Measurements from ENCODE around the gene BID.

The BID gene

GRCh38 chr22:17726006-17726927 is 48.0 kb downstream of the BID start:
- Mint-ChIP-seq H3K4me1 (peaks cover 9% of the 10 kb centered on the region), H3K4me3 (no peak overlapping the region), H3K36me3 (peaks cover 40% of the 10 kb centered on the region), H3K27ac (peak overlapping the region; percentile 65), H3K9me3 (no peaks in the 10 kb centered on the region)
- ATAC-seq (peak; percentile 46), DNase-seq (ENCODE audit: low spot score in 2 of 2) (no peak)

GRCh38 chr22:17725500-17725796 is 48.8 kb downstream of the BID start:
- ATAC-seq: no peak
- peaks cover 9% of the 10 kb centered on the region for H3K4me1 Mint-ChIP-seq
- no peak for DNase-seq (ENCODE audit: low spot score in 2 of 2)
- H3K36me3 Mint-ChIP-seq: peaks cover 31% of the 10 kb centered on the region
- H3K9me3 Mint-ChIP-seq: no peaks in the 10 kb centered on the region
- no peak overlapping the region for H3K4me3 Mint-ChIP-seq
- no peak overlapping the region for H3K27ac Mint-ChIP-seq

GRCh38 chr22:17724678-17725499 is 49.4 kb downstream of the BID start:
- H3K27ac Mint-ChIP-seq: no peak overlapping the region

GRCh38 chr22:17724241-17724640 is 50.0 kb downstream of the BID start:
- Mint-ChIP-seq H3K27ac (no peak overlapping the region), H3K4me1 (peaks cover 9% of the 10 kb centered on the region), H3K36me3 (peaks cover 22% of the 10 kb centered on the region), H3K9me3 (no peaks in the 10 kb centered on the region), H3K4me3 (no peak overlapping the region)
- ATAC-seq (no peak), DNase-seq (ENCODE audit: low spot score in 2 of 2) (no peak)

More at GRCh38 chr22:17724678-17725499, 49.4 kb downstream of the BID start:
- H3K9me3 Mint-ChIP-seq: no peaks in the 10 kb centered on the region
- H3K4me3 Mint-ChIP-seq: no peak overlapping the region
- H3K4me1 Mint-ChIP-seq: peaks cover 9% of the 10 kb centered on the region
- DNase-seq (ENCODE audit: low spot score in 2 of 2): no peak
- peaks cover 26% of the 10 kb centered on the region for H3K36me3 Mint-ChIP-seq
- no peak for ATAC-seq

- DNase-seq (ENCODE audit: low spot score in 2 of 2): no peak
- Mint-ChIP-seq H3K9me3 (no peaks in the 10 kb centered on the region), H3K27ac (no peak overlapping the region), H3K36me3 (no peaks in the 10 kb centered on the region), H3K4me1 (no peaks in the 10 kb centered on the region), H3K4me3 (no peak overlapping the region)
- no peak for ATAC-seq
These were observed 54.4 kb downstream of the BID start for GRCh38 chr22:17719911-17720310.

- ATAC-seq (no peak), DNase-seq (ENCODE audit: low spot score in 2 of 2) (no peak)
- no peaks in the 10 kb centered on the region for H3K4me1 Mint-ChIP-seq
- H3K36me3 Mint-ChIP-seq: no peaks in the 10 kb centered on the region
- H3K4me3 Mint-ChIP-seq: no peak overlapping the region
- peak overlapping the region; percentile 5 for H3K27ac Mint-ChIP-seq
- no peaks in the 10 kb centered on the region for H3K9me3 Mint-ChIP-seq
These were observed 56.6 kb downstream of the BID start for GRCh38 chr22:17717708-17718107.

GRCh38 chr22:17716529-17716928 is 57.7 kb downstream of the BID start:
- DNase-seq (ENCODE audit: low spot score in 2 of 2): no peak
- Mint-ChIP-seq H3K36me3 (no peaks in the 10 kb centered on the region), H3K27ac (peak overlapping the region; percentile 5), H3K4me1 (no peaks in the 10 kb centered on the region), H3K4me3 (no peak overlapping the region), H3K9me3 (no peaks in the 10 kb centered on the region)
- no peak for ATAC-seq

GRCh38 chr22:17712441-17712840 is 61.8 kb downstream of the BID start:
- no peak overlapping the region for H3K27ac Mint-ChIP-seq

GRCh38 chr22:17710023-17710422 is 64.2 kb downstream of the BID start:
- H3K4me1 Mint-ChIP-seq: peaks cover 9% of the 10 kb centered on the region
- no peak for ATAC-seq
- DNase-seq (ENCODE audit: low spot score in 2 of 2): no peak
- peaks cover 30% of the 10 kb centered on the region for H3K36me3 Mint-ChIP-seq
- no peak overlapping the region for H3K27ac Mint-ChIP-seq
- H3K4me3 Mint-ChIP-seq: no peak overlapping the region
- no peaks in the 10 kb centered on the region for H3K9me3 Mint-ChIP-seq

More at GRCh38 chr22:17712441-17712840, 61.8 kb downstream of the BID start:
- no peak for ATAC-seq
- Mint-ChIP-seq H3K36me3 (peaks cover 18% of the 10 kb centered on the region), H3K4me1 (no peaks in the 10 kb centered on the region), H3K9me3 (no peaks in the 10 kb centered on the region), H3K4me3 (no peak overlapping the region)
- DNase-seq (ENCODE audit: low spot score in 2 of 2): no peak

- Mint-ChIP-seq H3K9me3 (no peaks in the 10 kb centered on the region), H3K27ac (no peak overlapping the region), H3K36me3 (peaks cover 51% of the 10 kb centered on the region), H3K4me3 (no peak overlapping the region), H3K4me1 (peaks cover 9% of the 10 kb centered on the region)
- no peak for ATAC-seq
- no peak for DNase-seq (ENCODE audit: low spot score in 2 of 2)
These were observed 66.7 kb downstream of the BID start for GRCh38 chr22:17707526-17707925.

GRCh38 chr22:17706947-17707346 is 67.3 kb downstream of the BID start:
- peaks cover 9% of the 10 kb centered on the region for H3K4me1 Mint-ChIP-seq
- no peaks in the 10 kb centered on the region for H3K9me3 Mint-ChIP-seq
- no peak for ATAC-seq
- H3K36me3 Mint-ChIP-seq: peaks cover 51% of the 10 kb centered on the region
- H3K4me3 Mint-ChIP-seq: no peak overlapping the region
- DNase-seq (ENCODE audit: low spot score in 2 of 2): no peak
- H3K27ac Mint-ChIP-seq: no peak overlapping the region

- Mint-ChIP-seq H3K9me3 (no peaks in the 10 kb centered on the region), H3K27ac (peak overlapping the region; percentile 21), H3K4me3 (peak overlapping the region; percentile 11), H3K36me3 (peaks cover 51% of the 10 kb centered on the region), H3K4me1 (peaks cover 9% of the 10 kb centered on the region)
- no peak for DNase-seq (ENCODE audit: low spot score in 2 of 2)
- peak; percentile 92 for ATAC-seq
These were observed 68.0 kb downstream of the BID start for GRCh38 chr22:17705951-17706900.

- H3K36me3 Mint-ChIP-seq: peaks cover 51% of the 10 kb centered on the region
- ATAC-seq (no peak), DNase-seq (ENCODE audit: low spot score in 2 of 2) (no peak)
- H3K4me3 Mint-ChIP-seq: no peak overlapping the region
- no peak overlapping the region for H3K27ac Mint-ChIP-seq
- H3K4me1 Mint-ChIP-seq: peaks cover 9% of the 10 kb centered on the region
- no peaks in the 10 kb centered on the region for H3K9me3 Mint-ChIP-seq
These were observed 68.7 kb downstream of the BID start for GRCh38 chr22:17705546-17705945.

- H3K36me3 Mint-ChIP-seq: peaks cover 36% of the 10 kb centered on the region
These were observed 70.5 kb downstream of the BID start for GRCh38 chr22:17703811-17704210.

GRCh38 chr22:17700778-17701177 is 73.5 kb downstream of the BID start:
- Mint-ChIP-seq H3K4me1 (peaks cover 7% of the 10 kb centered on the region), H3K36me3 (peaks cover 40% of the 10 kb centered on the region), H3K9me3 (no peaks in the 10 kb centered on the region), H3K4me3 (no peak overlapping the region), H3K27ac (no peak overlapping the region)
- no peak for ATAC-seq
- DNase-seq (ENCODE audit: low spot score in 2 of 2): no peak

More at GRCh38 chr22:17703811-17704210, 70.5 kb downstream of the BID start:
- Mint-ChIP-seq H3K9me3 (no peaks in the 10 kb centered on the region), H3K4me1 (peaks cover 11% of the 10 kb centered on the region), H3K4me3 (no peak overlapping the region), H3K27ac (no peak overlapping the region)
- ATAC-seq: no peak
- DNase-seq (ENCODE audit: low spot score in 2 of 2): no peak

Measured in stimulated activated effector memory CD8-positive, alpha-beta T cell treated with anti-CD3 and anti-CD28 coated beads, Interleukin-12 subunit alpha, Interleukin-12 subunit beta, amount 100 ng/mL, for 72 hours (primary cell).